SK-N-SH (cell line): Measurements from ENCODE around the gene GALNT11. TPM values are rescaled to one million over a fixed set of nuclear protein-coding genes. Genes with fewer than 3 reads are reported as not detected.

Experiments used
- CTCF ChIA-PET: fragments of 300-600, 350-600 bp; formaldehyde crosslinking; extraction: SDS; loops from one replicate; lab custom pipeline; 2021; lab: Yijun Ruan, JAX
- POLR2A ChIA-PET: fragments of 350-600 bp; sonication (Branson Sonifier 250); formaldehyde crosslinking; extraction: SDS; loops from one replicate; lab custom pipeline; 2020; ENCODE audit warnings: antibody characterized with exemption, inconsistent platforms; lab: Yijun Ruan, JAX
- DNase-seq: peaks from one replicate; pipeline ENCODE4 v3.0.0; 2012
- H2AFZ ChIP-seq: fragments of 200-600 bp; sonication (generic); 2 replicates; pipeline ENCODE4 v1.8.1; 2016; ENCODE audit warnings: antibody characterized with exemption, mild to moderate bottlenecking, low read depth
- H3F3A ChIP-seq: fragments of 200-600 bp; sonication (generic); replicated peaks from 2 replicates; pipeline ENCODE3; 2016; ENCODE audit warnings: antibody characterized with exemption, mild to moderate bottlenecking; ENCODE audit not compliant: insufficient read depth
- H3K27ac ChIP-seq, 2 experiments: fragments of 200-500 bp in 1 of 2; fragments of 200-600 bp in 1 of 2; sonication (Bioruptor generic) in 1 of 2; sonication (generic), shearing (Covaris generic) in 1 of 2; 2 replicates each; pipeline versions ENCODE4 v1.5.1 to v1.6.1; 2014 to 2016; ENCODE audit warnings: low read depth in 2 of 2, inconsistent platforms in 1 of 2, low read length in 1 of 2, mild to moderate bottlenecking in 1 of 2, mixed read lengths in 1 of 2
- H3K27me3 ChIP-seq: fragments of 200-600 bp; sonication (generic), shearing (Covaris generic); 2 replicates; pipeline ENCODE4 v1.6.1; 2016; ENCODE audit warnings: mixed run types; ENCODE audit not compliant: insufficient read depth
- H3K36me3 ChIP-seq, 2 experiments: fragments of 200-500 bp in 1 of 2; fragments of 200-600 bp in 1 of 2; sonication (Bioruptor generic) in 1 of 2; sonication (generic) in 1 of 2; replicated peaks in 1 of 2; 2 replicates each; pipeline versions ENCODE3 to v1.5.1; 2014 to 2016; ENCODE audit warnings: low read length in 1 of 2, mild to moderate bottlenecking in 1 of 2; ENCODE audit not compliant: insufficient read depth in 2 of 2, control insufficient read depth in 1 of 2
- H3K4me1 ChIP-seq, 2 experiments: fragments of 200-500 bp in 1 of 2; fragments of 200-600 bp in 1 of 2; sonication (Bioruptor generic) in 1 of 2; sonication (generic), shearing (Covaris generic) in 1 of 2; 2 replicates each; pipeline versions ENCODE4 v1.5.1 to v1.6.1; 2014 to 2016; ENCODE audit warnings: low read depth in 1 of 2, low read length in 1 of 2, mixed run types in 1 of 2; ENCODE audit not compliant: insufficient read depth in 2 of 2, control insufficient read depth in 1 of 2
- H3K4me2 ChIP-seq: fragments of 200-600 bp; sonication (generic), shearing (Covaris generic); 2 replicates; pipeline ENCODE4 v1.6.1; 2017; ENCODE audit warnings: mixed run types
- H3K4me3 ChIP-seq, 2 experiments: fragments of 200-500 bp in 1 of 2; fragments of 200-600 bp in 1 of 2; sonication (Bioruptor generic) in 1 of 2; sonication (generic), shearing (Covaris generic) in 1 of 2; 2 replicates each; pipeline versions ENCODE4 v1.5.1 to v1.8.1; 2014 to 2016; ENCODE audit warnings: low read depth in 2 of 2, inconsistent platforms in 1 of 2, low read length in 1 of 2, mild to moderate bottlenecking in 1 of 2, mixed read lengths in 1 of 2, moderate library complexity in 1 of 2
- H3K79me2 ChIP-seq: fragments of 200-600 bp; sonication (generic); 2 replicates; pipeline ENCODE4 v1.8.1; 2017; ENCODE audit warnings: mild to moderate bottlenecking; ENCODE audit not compliant: insufficient read depth
- H3K9ac ChIP-seq: fragments of 200-600 bp; sonication (generic); 2 replicates; pipeline ENCODE4 v1.6.1; 2017; ENCODE audit warnings: mixed run types
- H3K9me2 ChIP-seq: fragments of 200-600 bp; sonication (generic); 2 replicates; pipeline ENCODE4 v1.6.1; 2017; ENCODE audit warnings: mixed run types
- H3K9me3 ChIP-seq: fragments of 200-600 bp; sonication (generic); 2 replicates; pipeline ENCODE4 v1.6.1; 2017; ENCODE audit warnings: mixed run types, mild to moderate bottlenecking, moderate library complexity
- H4K20me1 ChIP-seq: fragments of 200-600 bp; sonication (generic); 2 replicates; pipeline ENCODE4 v1.6.1; 2017; ENCODE audit warnings: mild to moderate bottlenecking, mixed run types; ENCODE audit not compliant: insufficient read depth
- CHD2 ChIP-seq: fragments of 150-350 bp; IDR thresholded peaks from 2 replicates; pipeline ENCODE4 v1.6.1; 2018; ENCODE audit warnings: low read length; ENCODE audit not compliant: partially characterized antibody
- CTCF ChIP-seq: fragments of 200-600 bp; sonication (generic); IDR thresholded peaks from 2 replicates; pipeline ENCODE4 v1.6.1; 2017; ENCODE audit warnings: antibody characterized with exemption, mild to moderate bottlenecking, moderate library complexity
- EP300 ChIP-seq, 2 experiments: IDR thresholded peaks; 2 replicates each; pipeline versions ENCODE4 v1.4.0 to v1.6.1; 2012; ENCODE audit warnings: borderline replicate concordance in 1 of 2, low read depth in 1 of 2, low read length in 1 of 2
- FOXJ3 ChIP-seq: sonication (generic); formaldehyde crosslinking; IDR thresholded peaks from 2 replicates; pipeline ENCODE4 v1.5.1; 2020; ENCODE audit warnings: mild to moderate bottlenecking, missing genetic modification reagents
- FOXM1 ChIP-seq: IDR thresholded peaks from 2 replicates; pipeline ENCODE4 v1.4.0; 2012; ENCODE audit warnings: low read depth, mild to moderate bottlenecking
- GABPA ChIP-seq: IDR thresholded peaks from 2 replicates; pipeline ENCODE4 v1.4.0; 2012; ENCODE audit warnings: low read depth, mild to moderate bottlenecking
- GATA2 ChIP-seq: sonication (generic); formaldehyde crosslinking; IDR thresholded peaks from 2 replicates; pipeline ENCODE4 v1.5.0; 2020; ENCODE audit warnings: mild to moderate bottlenecking, missing genetic modification reagents
- IRF3 ChIP-seq: fragments of 150-350 bp; IDR thresholded peaks from 2 replicates; pipeline ENCODE4 v1.6.1; 2016; ENCODE audit warnings: mild to moderate bottlenecking, low read depth, low read length
- JUND ChIP-seq: IDR thresholded peaks from 2 replicates; pipeline ENCODE4 v1.4.0; 2012
- NFIC ChIP-seq: IDR thresholded peaks from 2 replicates; pipeline ENCODE4 v1.4.0; 2012; ENCODE audit warnings: borderline replicate concordance
- NRF1 ChIP-seq: IDR thresholded peaks from 2 replicates; pipeline ENCODE4 v1.6.1; 2012; ENCODE audit warnings: low read depth, mild to moderate bottlenecking, low read length
- POLR2AphosphoS5 ChIP-seq: IDR thresholded peaks from 2 replicates; pipeline ENCODE4 v1.6.1; 2012; ENCODE audit warnings: low read depth, low read length
- RCOR1 ChIP-seq: fragments of 150-350 bp; IDR thresholded peaks from 2 replicates; pipeline ENCODE4 v1.6.1; 2017; ENCODE audit warnings: antibody characterized with exemption, low read length
- RXRA ChIP-seq: IDR thresholded peaks from 2 replicates; pipeline ENCODE4 v1.4.0; 2012; ENCODE audit warnings: low read depth, mild to moderate bottlenecking, borderline replicate concordance
- SMC3 ChIP-seq: IDR thresholded peaks from 2 replicates; pipeline ENCODE4 v1.6.1; 2012; ENCODE audit warnings: low read depth, low read length, improper control_type of control experiment
- TAF1 ChIP-seq: IDR thresholded peaks from 2 replicates; pipeline ENCODE4 v1.6.1; 2012; ENCODE audit warnings: low read depth, mild to moderate bottlenecking, low read length, moderate library complexity, borderline replicate concordance
- TCF12 ChIP-seq: IDR thresholded peaks from 2 replicates; pipeline ENCODE4 v1.4.0; 2012
- USF1 ChIP-seq: IDR thresholded peaks from 2 replicates; pipeline ENCODE4 v1.4.0; 2012; ENCODE audit warnings: low read depth, borderline replicate concordance
- USF2 ChIP-seq: fragments of 150-350 bp; IDR thresholded peaks from 2 replicates; pipeline ENCODE4 v1.6.1; 2017; ENCODE audit warnings: antibody characterized with exemption, low read length, low read depth, borderline replicate concordance
- YY1 ChIP-seq: IDR thresholded peaks from 2 replicates; pipeline ENCODE4 v1.4.0; 2012; ENCODE audit warnings: low read depth, mild to moderate bottlenecking
- WGBS: methylation state at CpG from one replicate; pipeline ENCODE4 v1.1.6; 2017; ENCODE audit warnings: low lambda C conversion rate; 5-methylcytosine and 5-hydroxymethylcytosine counted together
- polyA plus RNA-seq, 3 experiments: library from polyadenylated mRNA; depleted of rRNA; stranded (reverse); fragments of >200 nt; gene quantifications; 2 replicates each; pipeline ENCODE4 v1.2.3, GENCODE V29; 2012

The GALNT11 gene
- polyA plus RNA-seq, 1 of the 3 experiments (the other 2 are of a cell fraction): 70.0 TPM

DNA sequence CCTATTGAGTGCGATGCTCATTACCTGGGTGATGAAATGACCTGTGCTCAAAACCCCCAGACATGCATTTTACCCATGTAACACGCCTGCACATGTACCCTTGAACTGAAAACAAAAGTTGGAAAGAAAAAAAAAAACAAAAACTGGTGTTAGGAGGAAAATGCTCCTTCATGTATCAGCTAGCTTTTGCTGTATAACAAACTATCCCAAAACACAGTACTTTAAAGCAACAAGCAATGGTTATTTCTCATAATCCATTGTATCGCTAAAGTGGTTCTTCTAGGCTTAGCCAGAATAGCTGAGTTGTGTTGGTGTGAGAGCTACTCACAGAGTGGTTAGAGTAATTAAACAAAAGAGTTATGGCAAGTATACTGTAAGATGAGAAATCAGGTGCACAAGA lies 12.2 kb upstream of the GALNT11 start:
- CTCF ChIA-PET: interaction anchor here (0.8 to 1.4 kb wide), 2 partner anchors 12 to 231 kb away, joined by 3 to 4 read pairs; partner anchors contain the start of gene GALNT11
- WGBS: 63% methylated on average over 3 of the region's 3 CpGs

More for the DNA sequence above, 12.2 kb upstream of the GALNT11 start:
- Histone ChIP-seq H2AFZ (no peak overlapping the region), H3F3A (no peaks in the 10 kb centered on the region), H4K20me1 (no peaks in the 10 kb centered on the region), H3K9me3 (no peaks in the 10 kb centered on the region), H3K27ac (no peak overlapping the region), H3K9me2 (no peaks in the 10 kb centered on the region), H3K79me2 (no peaks in the 10 kb centered on the region), H3K4me1 (no peaks in the 10 kb centered on the region), H3K4me2 (no peak overlapping the region), H3K9ac (no peak overlapping the region), H3K27me3 (peaks cover 6% of the 10 kb centered on the region; the same call in 1 of the 2 replicates), H3K36me3 (no peaks in the 10 kb centered on the region), H3K4me3 (no peak overlapping the region)
- no peak for DNase-seq
- no peak for TF ChIP-seq IRF3
- TF ChIP-seq USF2: no peak
- no peak for TF ChIP-seq FOXJ3 (CRISPR knock-in tag)
- no peak for TF ChIP-seq NFIC
- TF ChIP-seq GABPA: no peak
- no peak for TF ChIP-seq USF1
- no peak for TF ChIP-seq CTCF
- no peak for TF ChIP-seq YY1
- TF ChIP-seq TCF12: no peak
- TF ChIP-seq TAF1: no peak
- TF ChIP-seq POLR2AphosphoS5: no peak
- no peak for TF ChIP-seq RXRA
- TF ChIP-seq JUND: no peak
- no peak for TF ChIP-seq CHD2
- no peak for TF ChIP-seq EP300 (IDR thresholded peaks at IDR 0.05; ENCODE audit: borderline replicate concordance in 1 of 2, low read depth in 1 of 2, low read length in 1 of 2)
- TF ChIP-seq NRF1: no peak
- TF ChIP-seq RCOR1: no peak
- TF ChIP-seq FOXM1: no peak
- no peak for TF ChIP-seq SMC3
- no peak for TF ChIP-seq GATA2
- POLR2A ChIA-PET: no interaction called here
